Liver (tissue), 9 donors: Measurements from ENCODE around the gene MYRFL. TPM values are rescaled to one million over a fixed set of nuclear protein-coding genes. Genes with fewer than 3 reads are reported as not detected.

Experiments
- DNase-seq: peaks from one replicate; pipeline ENCODE4 v3.0.0-alpha.2; 2017; ENCODE audit warnings: low spot score
- H3K27ac ChIP-seq, 2 donors: one replicate each; pipeline ENCODE4 v1.7.0; 2013; ENCODE audit warnings: inconsistent platforms in 2 of 2, low read length in 2 of 2, control low read depth in 1 of 2, low read depth in 1 of 2, mild to moderate bottlenecking in 1 of 2
- H3K27me3 ChIP-seq, 4 donors: one replicate each; pipeline versions ENCODE4 v1.6.1 to v1.7.0; 2013; ENCODE audit warnings: low read length in 3 of 4, inconsistent platforms in 1 of 4, mild to moderate bottlenecking in 1 of 4, moderate library complexity in 1 of 4; ENCODE audit not compliant: control insufficient read depth in 4 of 4, insufficient read depth in 4 of 4
- H3K36me3 ChIP-seq, 4 donors: one replicate each; pipeline versions ENCODE4 v1.6.1 to v1.7.0; 2013; ENCODE audit warnings: low read length in 3 of 4, mild to moderate bottlenecking in 3 of 4, low read depth in 1 of 4, moderate library complexity in 1 of 4; ENCODE audit not compliant: control insufficient read depth in 4 of 4, insufficient read depth in 3 of 4
- H3K4me1 ChIP-seq, 4 donors: one replicate each; pipeline versions ENCODE4 v1.6.1 to v1.7.0; 2013; ENCODE audit warnings: low read length in 3 of 4, mild to moderate bottlenecking in 3 of 4, moderate library complexity in 1 of 4; ENCODE audit not compliant: control insufficient read depth in 4 of 4, insufficient read depth in 4 of 4
- H3K4me3 ChIP-seq, 3 donors: one replicate each; pipeline versions ENCODE4 v1.6.1 to v1.7.0; 2013; ENCODE audit warnings: low read length in 3 of 3, control low read depth in 1 of 3, low read depth in 1 of 3, mild to moderate bottlenecking in 1 of 3
- H3K9ac ChIP-seq, 2 donors: one replicate each; pipeline ENCODE4 v1.7.0; 2013; ENCODE audit warnings: low read length in 2 of 2, mild to moderate bottlenecking in 2 of 2, moderate library complexity in 2 of 2, control low read depth in 1 of 2, low read depth in 1 of 2
- H3K9me3 ChIP-seq, 4 donors: one replicate each; pipeline versions ENCODE4 v1.6.1 to v1.7.0; 2013; ENCODE audit warnings: low read length in 3 of 4; ENCODE audit not compliant: control insufficient read depth in 4 of 4
- ATF3 ChIP-seq: IDR thresholded peaks from 2 replicates; pipeline ENCODE4 v1.6.1; 2016; ENCODE audit warnings: antibody characterized with exemption
- CTCF ChIP-seq: fragments of 150-350 bp; IDR thresholded peaks from 2 replicates; pipeline ENCODE4 v1.5.1; 2017; ENCODE audit warnings: improper control_type of control experiment, low read depth, low read length; ENCODE audit not compliant: missing input control
- EGR1 ChIP-seq, 2 donors: IDR thresholded peaks; 2 replicates each; pipeline ENCODE4 v1.6.1; 2016 to 2018; ENCODE audit warnings: antibody characterized with exemption in 2 of 2, low read depth in 2 of 2
- FOXA1 ChIP-seq: IDR thresholded peaks from 2 replicates; pipeline ENCODE4 v1.6.1; 2016; ENCODE audit warnings: antibody characterized with exemption
- FOXA2 ChIP-seq: IDR thresholded peaks from 2 replicates; pipeline ENCODE4 v1.6.1; 2016; ENCODE audit warnings: antibody characterized with exemption
- GABPA ChIP-seq, 2 donors: IDR thresholded peaks in 1 of 2; conservative IDR thresholded peaks in 1 of 2; 2 replicates each; pipeline ENCODE4 v1.6.1; 2016; ENCODE audit warnings: antibody characterized with exemption in 2 of 2, mild to moderate bottlenecking in 1 of 2, moderate library complexity in 1 of 2
- HNF4A ChIP-seq, 2 donors: conservative IDR thresholded peaks; 2 replicates each; pipeline ENCODE4 v1.6.1; 2016; ENCODE audit warnings: antibody characterized with exemption in 2 of 2, mild to moderate bottlenecking in 2 of 2
- HNF4G ChIP-seq: IDR thresholded peaks from 2 replicates; pipeline ENCODE4 v1.6.1; 2016; ENCODE audit warnings: antibody characterized with exemption
- JUND ChIP-seq, 2 donors: IDR thresholded peaks; 2 replicates each; pipeline ENCODE4 v1.6.1; 2016; ENCODE audit warnings: antibody characterized with exemption in 2 of 2
- MAX ChIP-seq: IDR thresholded peaks from 2 replicates; pipeline ENCODE4 v1.6.1; 2016; ENCODE audit warnings: antibody characterized with exemption
- NR2F2 ChIP-seq: IDR thresholded peaks from 2 replicates; pipeline ENCODE4 v1.6.1; 2016; ENCODE audit warnings: antibody characterized with exemption
- RAD21 ChIP-seq, 2 donors: IDR thresholded peaks; 2 replicates each; pipeline ENCODE4 v1.6.1; 2016; ENCODE audit warnings: antibody characterized with exemption in 2 of 2, mild to moderate bottlenecking in 2 of 2
- REST ChIP-seq: IDR thresholded peaks from 2 replicates; pipeline ENCODE4 v1.6.1; 2016; ENCODE audit warnings: antibody characterized with exemption, mild to moderate bottlenecking
- RXRA ChIP-seq, 2 donors: IDR thresholded peaks; 2 replicates each; pipeline ENCODE4 v1.6.1; 2017 to 2018; ENCODE audit warnings: antibody characterized with exemption in 2 of 2, mild to moderate bottlenecking in 1 of 2
- SP1 ChIP-seq: IDR thresholded peaks from 2 replicates; pipeline ENCODE4 v1.6.1; 2018; ENCODE audit warnings: antibody characterized with exemption, mild to moderate bottlenecking
- TAF1 ChIP-seq: conservative IDR thresholded peaks from 2 replicates; pipeline ENCODE4 v1.6.1; 2016; ENCODE audit warnings: antibody characterized with exemption, mild to moderate bottlenecking
- YY1 ChIP-seq: IDR thresholded peaks from 2 replicates; pipeline ENCODE4 v1.6.1; 2016; ENCODE audit warnings: antibody characterized with exemption, mild to moderate bottlenecking
- ZBTB33 ChIP-seq: IDR thresholded peaks from 2 replicates; pipeline ENCODE4 v1.6.1; 2016; ENCODE audit warnings: antibody characterized with exemption
- WGBS: extraction: QIAGEN DNeasy Blood & Tissue Kit; methylation state at CpG from one replicate; pipeline ENCODE4 v1.1.7; 2013; 5-methylcytosine and 5-hydroxymethylcytosine counted together
- polyA plus RNA-seq, 2 donors: library from polyadenylated mRNA; stranded (reverse) in 1 of 2; unstranded in 1 of 2; fragments of 200-250 nt in 1 of 2; fragments of >200 nt in 1 of 2; fragmentation: Nextera tagmentation in 1 of 2; extraction: Ambion mirVana in 1 of 2; gene quantifications; one replicate each; pipeline versions ENCODE4 v1.2.1 to v1.2.3, GENCODE V29; 2013 to 2015
- total RNA-seq, 2 donors: library from RNA; depleted of rRNA; stranded (reverse); fragments of >200 nt; gene quantifications; one replicate each; pipeline ENCODE4 v1.2.3, GENCODE V29; 2014
- donor health status: healthy.
- donor health status: healthy.
- donor health status: healthy.
- donor health status: healthy.
- donor health status: healthy.

Gene MYRFL
- total and polyA plus RNA-seq, 4 donors, result under 0.01 to 0.19 (median 0.10) TPM

GRCh38 chr12:69843608-69844007 is 18.6 kb downstream of the MYRFL start:
- Histone ChIP-seq H3K9ac (no peak overlapping the region), H3K9me3 (no peaks in the 10 kb centered on the region), H3K36me3 (no peaks in the 10 kb centered on the region), H3K27me3 (no peaks in the 10 kb centered on the region), H3K4me3 (no peak overlapping the region), H3K27ac (no peak overlapping the region), H3K4me1 (peaks cover 0 to 11% (median 4%) of the 10 kb centered on the region in 4 donors)
- TF ChIP-seq EGR1 (IDR thresholded peaks at IDR 0.05; ENCODE audit: low read depth in 2 of 2) (no peak), YY1 (no peak), RAD21 (IDR thresholded peaks at IDR 0.05) (no peak), GABPA (IDR thresholded peaks at IDR 0.05 in 1 of 2, conservative IDR thresholded peaks at IDR 0.05 in 1 of 2) (no peak), HNF4A (conservative IDR thresholded peaks at IDR 0.05) (no peak), JUND (IDR thresholded peaks at IDR 0.05) (no peak), RXRA (IDR thresholded peaks at IDR 0.05) (no peak), CTCF (no peak)
- 72% methylated on average over 2 of the region's 2 CpGs for WGBS
- DNase-seq, result no peak

- Histone ChIP-seq H3K9me3 (no peaks in the 10 kb centered on the region), H3K27me3 (no peaks in the 10 kb centered on the region), H3K27ac (no peak overlapping the region), H3K36me3 (no peaks in the 10 kb centered on the region), H3K4me1 (peaks cover 0 to 11% (median 4%) of the 10 kb centered on the region in 4 donors), H3K4me3 (no peak overlapping the region), H3K9ac (no peak overlapping the region)
- DNase-seq, result no peak
- WGBS, result 84% methylated on average over 7 of the region's 7 CpGs
- TF ChIP-seq HNF4G, result no peak
- TF ChIP-seq FOXA2, result no peak
- TF ChIP-seq EGR1 (IDR thresholded peaks at IDR 0.05; ENCODE audit: low read depth in 2 of 2), result no peak
- no peak for TF ChIP-seq NR2F2
- no peak for TF ChIP-seq HNF4A (conservative IDR thresholded peaks at IDR 0.05)
- TF ChIP-seq YY1, result no peak
- no peak for TF ChIP-seq REST
- TF ChIP-seq GABPA (IDR thresholded peaks at IDR 0.05 in 1 of 2, conservative IDR thresholded peaks at IDR 0.05 in 1 of 2), result no peak
- no peak for TF ChIP-seq JUND (IDR thresholded peaks at IDR 0.05)
- no peak for TF ChIP-seq SP1
- TF ChIP-seq ZBTB33, result no peak
- no peak for TF ChIP-seq RAD21 (IDR thresholded peaks at IDR 0.05)
- no peak for TF ChIP-seq FOXA1
- TF ChIP-seq ATF3, result no peak
- no peak for TF ChIP-seq CTCF
- no peak for TF ChIP-seq MAX
- TF ChIP-seq RXRA (IDR thresholded peaks at IDR 0.05), result no peak
- TF ChIP-seq TAF1, result no peak
Observed at GRCh38 chr12:69844416-69844815, 19.4 kb downstream of the MYRFL start.
